K562 (cell line): ENCODE results near the gene MLYCD. TPM values are rescaled to one million over a fixed set of nuclear protein-coding genes. Genes with fewer than 3 reads are reported as not detected.
A peak's percentile ranks its signal among the peaks of the same experiment; 100 is the strongest.

Experiments used
- ADNP ChIP-seq: fragments of 200-800 bp; sonication (Bioruptor generic); IDR thresholded peaks from 2 replicates; pipeline ENCODE4 v1.6.1; 2016; ENCODE audit warnings: missing genetic modification characterization, missing compliant biosample characterization
- CHD1 ChIP-seq: fragments of 200-600 bp; sonication (generic); IDR thresholded peaks from one replicate; pipeline ENCODE4 v1.6.1; 2012; ENCODE audit warnings: mild to moderate bottlenecking, moderate library complexity, low read length, inconsistent platforms
- ELF4 ChIP-seq: fragments of 450-650 bp; formaldehyde crosslinking; IDR thresholded peaks from 2 replicates; pipeline ENCODE4 v1.4.0; 2022; ENCODE audit warnings: missing genetic modification characterization
- GABPA ChIP-seq: fragments of 200-800 bp; sonication (Bioruptor generic); conservative IDR thresholded peaks from 2 replicates; pipeline ENCODE4 v1.6.1; 2016; ENCODE audit warnings: low read depth, missing genetic modification characterization, missing compliant biosample characterization
- GTF2A2 ChIP-seq: IDR thresholded peaks from 2 replicates; pipeline ENCODE4 v1.6.1; 2016; ENCODE audit warnings: mild to moderate bottlenecking, missing genetic modification characterization, missing compliant biosample characterization
- IFI16 ChIP-seq: fragments of 250-450 bp; sonication (Bioruptor Pico); IDR thresholded peaks from 2 replicates; pipeline ENCODE4 v2.1.2; 2022; ENCODE audit warnings: mild to moderate bottlenecking, inconsistent platforms
- JUN ChIP-seq, 2 experiments: sonication (generic) in 1 of 2; formaldehyde crosslinking in 1 of 2; IDR thresholded peaks; 2 replicates each; pipeline versions ENCODE4 v1.6.1 to v1.8.0; 2012 to 2022; ENCODE audit warnings: borderline replicate concordance in 2 of 2, mild to moderate bottlenecking in 2 of 2, improper control_type of control experiment in 1 of 2, low read depth in 1 of 2, low read length in 1 of 2, missing genetic modification reagents in 1 of 2
- MAX ChIP-seq: sonication (generic); formaldehyde crosslinking; IDR thresholded peaks from 2 replicates; pipeline ENCODE4 v1.9.0; 2022; ENCODE audit warnings: mild to moderate bottlenecking, missing genetic modification reagents
- MCM3 ChIP-seq: fragments of 450-650 bp; IDR thresholded peaks from 2 replicates; pipeline ENCODE4 v1.6.1; 2016
- NCOA2 ChIP-seq, 2 experiments: fragments of 450-650 bp; IDR thresholded peaks; 2 replicates each; pipeline ENCODE4 v1.6.1; 2018; ENCODE audit warnings: mild to moderate bottlenecking in 2 of 2, moderate library complexity in 1 of 2; ENCODE audit not compliant: partially characterized antibody in 2 of 2
- NFYB ChIP-seq: IDR thresholded peaks from 2 replicates; pipeline ENCODE4 v1.6.1; 2011; ENCODE audit warnings: mild to moderate bottlenecking, moderate library complexity; ENCODE audit not compliant: insufficient read length; ENCODE audit errors: extremely low read depth
- PCBP1 ChIP-seq: fragments of 200-400 bp; formaldehyde crosslinking; IDR thresholded peaks from 2 replicates; pipeline ENCODE4 v1.6.1; 2018; ENCODE audit warnings: mild to moderate bottlenecking, low read depth, low read length; ENCODE audit not compliant: poor library complexity, severe bottlenecking
- POLR2A ChIP-seq: fragments of 450-650 bp; conservative IDR thresholded peaks from 2 replicates; pipeline ENCODE4 v1.6.1; 2016
- TAF9B ChIP-seq: fragments of 450-650 bp; IDR thresholded peaks from 2 replicates; pipeline ENCODE4 v1.6.1; 2018; ENCODE audit warnings: mild to moderate bottlenecking; ENCODE audit not compliant: partially characterized antibody
- U2AF2 ChIP-seq: fragments of 200-400 bp; formaldehyde crosslinking; optimal IDR thresholded peaks from 2 replicates; pipeline ENCODE3; 2017; ENCODE audit warnings: low read depth, mild to moderate bottlenecking, low read length
- YBX1 ChIP-seq: fragments of 450-650 bp; IDR thresholded peaks from 2 replicates; pipeline ENCODE4 v1.7.1; 2016; ENCODE audit warnings: mild to moderate bottlenecking
- ZNF175 ChIP-seq: fragments of 200-800 bp; sonication (Bioruptor generic); IDR thresholded peaks from 2 replicates; pipeline ENCODE4 v1.6.1; 2016; ENCODE audit warnings: low read depth, mild to moderate bottlenecking, missing genetic modification characterization, missing compliant biosample characterization
- ZNF449 ChIP-seq: fragments of 250-450 bp; sonication (Bioruptor Pico); IDR thresholded peaks from 2 replicates; pipeline ENCODE4 v1.8.0; 2022; ENCODE audit warnings: moderate library complexity, mild to moderate bottlenecking, inconsistent platforms
- ZNF584 ChIP-seq: fragments of 200-800 bp; sonication (Bioruptor generic); IDR thresholded peaks from 2 replicates; pipeline ENCODE4 v1.6.1; 2016; ENCODE audit warnings: low read depth, mild to moderate bottlenecking, missing genetic modification characterization, missing compliant biosample characterization
- polyA plus RNA-seq, 8 experiments: library from polyadenylated mRNA; depleted of rRNA in 4 of 8; stranded (reverse) in 5 of 8; unstranded in 3 of 8; fragments of >200 nt; fragmentation: Nextera tagmentation in 2 of 8; fragmentation: Illumina TruSeq in 1 of 8; extraction: Ambion mirVana in 2 of 8; extraction: Trizol in 1 of 8; gene quantifications; 2 replicates each; pipeline versions ENCODE4 v1.2.1 to v1.2.3, GENCODE V29; 2011 to 2014; ENCODE audit warnings: inconsistent platforms in 1 of 8, missing spikeins in 1 of 8
- total RNA-seq, 7 experiments: library from RNA; depleted of rRNA in 6 of 7; stranded (reverse); fragments of >200 nt in 6 of 7; fragmentation: Illumina TruSeq in 2 of 7; extraction: Trizol in 2 of 7; gene quantifications; 2 replicates each; pipeline versions ENCODE4 v1.2.1 to v1.2.3, GENCODE V29; 2011 to 2021; ENCODE audit warnings: low replicate concordance in 1 of 7
- TF ChIP-seq, protein P1 (sequence below), 2 experiments: fragments of 250-450 bp in 1 of 2; fragments of 450-650 bp in 1 of 2; sonication (Bioruptor Pico) in 1 of 2; IDR thresholded peaks; 2 replicates each; pipeline versions ENCODE4 v1.6.1 to v1.8.0; 2016 to 2021; ENCODE audit warnings: mild to moderate bottlenecking in 2 of 2, moderate library complexity in 2 of 2, missing compliant biosample characterization in 1 of 2, missing genetic modification characterization in 1 of 2
- TF ChIP-seq, protein P2 (sequence below): fragments of 200-800 bp; sonication (Bioruptor generic); IDR thresholded peaks from 2 replicates; pipeline ENCODE4 v1.6.1; 2017; ENCODE audit warnings: missing genetic modification characterization, missing compliant biosample characterization
- TF ChIP-seq, protein P3 (sequence below): fragments of 450-650 bp; IDR thresholded peaks from 2 replicates; pipeline ENCODE4 v1.7.0; 2016; ENCODE audit warnings: borderline replicate concordance

MLYCD gene
- total and polyA plus RNA-seq, 9 of the 15 experiments (the other 6 are each of a cell fraction or from before 2014, with no cell fraction given): 0.15 to 2.0 (median 1.0) TPM

GRCh38 chr16:83952940-83953795, 54.3 kb downstream of the MLYCD start, which contains the start of gene OSGIN1 (continued):
- TF ChIP-seq, protein P1, sequence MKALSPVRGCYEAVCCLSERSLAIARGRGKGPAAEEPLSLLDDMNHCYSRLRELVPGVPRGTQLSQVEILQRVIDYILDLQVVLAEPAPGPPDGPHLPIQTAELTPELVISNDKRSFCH (CRISPR knock-in tag; IDR thresholded peaks at IDR 0.05): no peak
- TF ChIP-seq, protein P1 (tag; IDR thresholded peaks at IDR 0.05): no peak
- TF ChIP-seq ADNP (tag) (no peak), MAX (peak; percentile 98), JUN (IDR thresholded peaks at IDR 0.05; ENCODE audit: borderline replicate concordance, low read depth, low read length) (peak; percentile 76), JUN (CRISPR knock-in tag; IDR thresholded peaks at IDR 0.05; ENCODE audit: borderline replicate concordance) (no peak), CHD1 (no peak), POLR2A (peak; percentile 93), PCBP1 (peak; percentile 40), NFYB (no peak), ELF4 (CRISPR knock-in tag) (0 out of 2 replicates have a peak, but pooled peaks have one; percentile 56), GABPA (tag) (no peak), TAF9B (peak; percentile 81), ZNF175 (no peak), NCOA2 (IDR thresholded peaks at IDR 0.05; ENCODE audit: partially characterized antibody in 2 of 2) (no peak), GTF2A2 (tag) (no peak), U2AF2 (no peak), ZNF449 (CRISPR knock-in tag) (no peak), MCM3 (no peak), ZNF584 (CRISPR knock-in tag) (no peak), IFI16 (CRISPR knock-in tag) (no peak), YBX1 (no peak)
- TF ChIP-seq, protein P2, sequence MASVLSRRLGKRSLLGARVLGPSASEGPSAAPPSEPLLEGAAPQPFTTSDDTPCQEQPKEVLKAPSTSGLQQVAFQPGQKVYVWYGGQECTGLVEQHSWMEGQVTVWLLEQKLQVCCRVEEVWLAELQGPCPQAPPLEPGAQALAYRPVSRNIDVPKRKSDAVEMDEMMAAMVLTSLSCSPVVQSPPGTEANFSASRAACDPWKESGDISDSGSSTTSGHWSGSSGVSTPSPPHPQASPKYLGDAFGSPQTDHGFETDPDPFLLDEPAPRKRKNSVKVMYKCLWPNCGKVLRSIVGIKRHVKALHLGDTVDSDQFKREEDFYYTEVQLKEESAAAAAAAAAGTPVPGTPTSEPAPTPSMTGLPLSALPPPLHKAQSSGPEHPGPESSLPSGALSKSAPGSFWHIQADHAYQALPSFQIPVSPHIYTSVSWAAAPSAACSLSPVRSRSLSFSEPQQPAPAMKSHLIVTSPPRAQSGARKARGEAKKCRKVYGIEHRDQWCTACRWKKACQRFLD (CRISPR knock-in tag): 0 out of 2 replicates have a peak, but pooled peaks have one; percentile 32
- TF ChIP-seq, protein P3, sequence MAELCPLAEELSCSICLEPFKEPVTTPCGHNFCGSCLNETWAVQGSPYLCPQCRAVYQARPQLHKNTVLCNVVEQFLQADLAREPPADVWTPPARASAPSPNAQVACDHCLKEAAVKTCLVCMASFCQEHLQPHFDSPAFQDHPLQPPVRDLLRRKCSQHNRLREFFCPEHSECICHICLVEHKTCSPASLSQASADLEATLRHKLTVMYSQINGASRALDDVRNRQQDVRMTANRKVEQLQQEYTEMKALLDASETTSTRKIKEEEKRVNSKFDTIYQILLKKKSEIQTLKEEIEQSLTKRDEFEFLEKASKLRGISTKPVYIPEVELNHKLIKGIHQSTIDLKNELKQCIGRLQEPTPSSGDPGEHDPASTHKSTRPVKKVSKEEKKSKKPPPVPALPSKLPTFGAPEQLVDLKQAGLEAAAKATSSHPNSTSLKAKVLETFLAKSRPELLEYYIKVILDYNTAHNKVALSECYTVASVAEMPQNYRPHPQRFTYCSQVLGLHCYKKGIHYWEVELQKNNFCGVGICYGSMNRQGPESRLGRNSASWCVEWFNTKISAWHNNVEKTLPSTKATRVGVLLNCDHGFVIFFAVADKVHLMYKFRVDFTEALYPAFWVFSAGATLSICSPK: no peak
